Fibroblast of villous mesenchyme (primary cell): Measurements from ENCODE around the gene VOPP1. TPM values are rescaled to one million over a fixed set of nuclear protein-coding genes. Genes with fewer than 3 reads are reported as not detected.
"Not testable (repeated sequence)": the region's sequence is repeated elsewhere in the genome, so short reads cannot be mapped to it uniquely, and the experiment has no call there.

Source experiments
- DNase-seq: peaks from one replicate; pipeline ENCODE4 v3.0.0-alpha.2; 2010; ENCODE audit warnings: low read depth
- H3K4me3 ChIP-seq: 2 replicates; pipeline ENCODE4 v1.5.1; 2011; ENCODE audit warnings: low read depth, mild to moderate bottlenecking, low read length
- CTCF ChIP-seq: IDR thresholded peaks from 2 replicates; pipeline ENCODE4 v1.5.1; 2012; ENCODE audit warnings: low read depth, mild to moderate bottlenecking, low read length; ENCODE audit not compliant: insufficient read depth
- total RNA-seq: library from RNA; depleted of rRNA; stranded (reverse); fragments of >200 nt; gene quantifications from 2 replicates; pipeline ENCODE4 v1.2.3, GENCODE V29; 2012

VOPP1 gene
- total RNA-seq, 1 donor: 81.2 TPM

GRCh38 chr7:55590517-55591281 is 18.4 kb upstream of the VOPP1 start:
- H3K4me3 ChIP-seq: no peak overlapping the region
- DNase-seq: no peak
- no peak for TF ChIP-seq CTCF

DNA sequence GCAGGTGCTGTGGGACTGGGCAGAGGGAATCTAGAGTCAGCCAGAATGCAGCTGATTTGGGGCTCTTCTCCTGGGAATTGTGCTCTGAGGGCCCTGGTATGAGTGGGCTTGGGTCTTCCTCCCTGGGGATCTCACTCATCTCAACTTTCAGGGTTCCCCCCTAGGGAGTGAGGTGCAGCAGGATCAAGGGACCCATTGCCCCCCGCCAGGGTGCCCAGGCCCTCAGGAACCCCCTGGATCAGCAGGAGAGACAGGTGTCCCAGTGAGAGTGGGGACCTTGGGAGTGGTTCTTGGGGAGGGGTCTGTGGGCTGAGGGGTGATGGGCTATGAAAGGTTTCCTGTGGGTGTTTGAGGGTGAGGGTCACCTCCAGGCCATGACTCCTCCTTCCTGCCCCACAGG is 17.6 kb upstream of the VOPP1 start:
- H3K4me3 ChIP-seq: no peak overlapping the region
- no peak for DNase-seq
- TF ChIP-seq CTCF: no peak

DNA sequence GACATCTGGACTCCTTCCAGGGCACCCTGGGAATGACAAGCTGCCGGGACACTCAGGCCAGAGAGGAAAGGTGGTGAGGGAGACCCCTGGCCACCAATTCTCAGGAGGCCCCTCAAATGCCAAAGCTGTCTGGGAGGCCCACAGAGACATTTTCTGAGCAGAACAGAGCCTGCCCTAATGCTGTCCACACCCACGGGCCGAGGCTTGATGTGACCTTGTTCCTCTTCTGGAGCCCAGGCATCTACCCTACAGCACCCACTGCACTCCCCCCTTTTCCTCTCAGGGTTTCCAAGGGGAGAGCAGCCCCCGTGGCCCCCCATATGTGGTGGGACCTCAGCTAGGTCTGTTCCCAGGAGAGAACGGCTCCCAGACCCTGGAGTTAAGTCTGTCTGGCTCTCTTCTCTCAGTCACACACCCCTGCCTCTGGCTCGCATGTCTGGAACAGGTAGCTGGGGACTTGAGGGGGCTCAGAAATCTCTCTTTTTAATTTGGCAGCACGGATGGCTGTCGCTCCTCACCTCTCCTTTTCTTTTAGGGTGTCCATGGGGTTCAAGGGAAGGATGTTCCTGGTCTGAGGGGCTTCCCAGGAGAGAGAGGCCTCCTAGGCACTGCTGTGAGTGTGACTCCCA is 16.8 kb upstream of the VOPP1 start:
- DNase-seq: no peak
- TF ChIP-seq CTCF: no peak
- H3K4me3 ChIP-seq: no peak overlapping the region

GRCh38 chr7:55588379-55588699 is 16.0 kb upstream of the VOPP1 start:
- DNase-seq: no peak
- no peak for TF ChIP-seq CTCF
- H3K4me3 ChIP-seq: no peak overlapping the region

GRCh38 chr7:55587687-55588378 is 15.5 kb upstream of the VOPP1 start:
- TF ChIP-seq CTCF: no peak
- no peak overlapping the region for H3K4me3 ChIP-seq
- DNase-seq: no peak

DNA sequence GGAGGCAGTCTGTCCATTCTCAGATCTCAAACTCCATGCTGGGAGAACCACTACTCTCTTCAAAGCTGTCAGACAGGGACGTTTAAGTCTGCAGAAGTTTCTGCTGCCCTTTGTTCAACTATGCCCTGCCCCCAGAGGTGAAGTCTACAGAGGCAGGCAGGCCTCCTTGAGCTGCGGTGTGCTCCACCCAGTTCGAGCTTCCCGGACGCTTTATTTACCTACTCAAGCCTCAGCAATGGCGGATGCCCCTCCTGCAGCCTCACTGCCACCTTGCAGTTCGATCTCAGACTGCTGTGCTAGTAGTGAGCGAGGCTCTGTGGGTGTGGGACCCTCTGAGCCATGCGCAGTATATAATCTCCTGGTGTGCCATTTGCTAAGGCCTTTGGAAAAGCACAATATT is 10.4 kb upstream of the VOPP1 start:
- not testable (repeated sequence) for H3K4me3 ChIP-seq, DNase-seq

- no peak overlapping the region for H3K4me3 ChIP-seq
- TF ChIP-seq CTCF: no peak
- DNase-seq: no peak
These were observed 4.5 kb upstream of the VOPP1 start for GRCh38 chr7:55576753-55577152.
